Parathyroid adenoma (tissue), 2 donors: ENCODE data around the gene CHID1.

Source experiments
- H2AFZ ChIP-seq: fragments of 300-600 bp; sonication (generic); one replicate; pipeline ENCODE4 v1.7.0; 2017; ENCODE audit warnings: antibody characterized with exemption, mild to moderate bottlenecking
- H3K27ac ChIP-seq: fragments of 300-600 bp; sonication (generic); one replicate; pipeline ENCODE4 v1.7.0; 2017
- H3K27me3 ChIP-seq: fragments of 300-600 bp; sonication (generic); one replicate; pipeline ENCODE4 v1.7.0; 2017; ENCODE audit warnings: low read length; ENCODE audit not compliant: control insufficient read depth, insufficient read depth
- H3K36me3 ChIP-seq: fragments of 300-600 bp; sonication (generic); one replicate; pipeline ENCODE4 v1.7.0; 2017; ENCODE audit warnings: low read length; ENCODE audit not compliant: control insufficient read depth, insufficient read depth
- H3K4me1 ChIP-seq: fragments of 300-600 bp; sonication (generic); one replicate; pipeline ENCODE4 v1.7.0; 2017; ENCODE audit warnings: control low read depth
- H3K4me2 ChIP-seq: fragments of 300-600 bp; sonication (generic); one replicate; pipeline ENCODE4 v1.7.0; 2017; ENCODE audit warnings: low read length
- H3K4me3 ChIP-seq: fragments of 300-600 bp; sonication (generic); one replicate; pipeline ENCODE4 v1.7.0; 2017; ENCODE audit warnings: low read depth, low read length
- H3K79me2 ChIP-seq: fragments of 300-600 bp; sonication (generic); one replicate; pipeline ENCODE4 v1.7.0; 2017; ENCODE audit warnings: control low read depth
- H3K9ac ChIP-seq: fragments of 300-600 bp; sonication (generic); one replicate; pipeline ENCODE4 v1.7.0; 2017; ENCODE audit warnings: mild to moderate bottlenecking
- H3K9me3 ChIP-seq: fragments of 300-600 bp; sonication (generic); one replicate; pipeline ENCODE4 v1.7.0; 2017; ENCODE audit warnings: low read length; ENCODE audit not compliant: control insufficient read depth
- CTCF ChIP-seq: fragments of 300-600 bp; sonication (generic); IDR thresholded peaks from one replicate; pipeline ENCODE4 v1.7.0; 2017; ENCODE audit warnings: antibody characterized with exemption, mild to moderate bottlenecking
- donor health status: primary hyperparathyroidism.

CHID1 gene

DNA sequence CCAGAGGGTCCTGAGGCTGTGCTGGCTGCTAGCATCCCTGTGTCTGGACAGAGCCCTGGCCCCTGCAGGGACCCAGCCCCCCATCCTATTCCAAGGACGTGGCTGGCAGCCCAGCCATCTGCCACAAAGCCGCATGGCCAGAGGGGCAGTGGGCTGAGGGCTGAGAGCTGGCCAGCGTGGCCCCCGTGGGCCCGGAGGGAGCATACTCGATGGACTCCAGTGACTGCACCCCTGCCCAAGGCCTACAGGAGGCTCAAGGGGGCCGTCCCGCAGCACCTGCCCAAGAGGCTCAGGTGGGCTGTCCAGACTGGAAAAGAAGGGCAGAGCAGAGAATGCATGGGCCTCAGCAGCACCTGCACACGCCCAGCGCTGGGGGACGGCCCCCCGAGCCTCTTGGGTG lies 54.8 kb downstream of the CHID1 start:
- H3K79me2 ChIP-seq = no peaks in the 10 kb centered on the region
- no peak overlapping the region for H3K4me2 ChIP-seq
- no peaks in the 10 kb centered on the region for H3K4me1 ChIP-seq
- H3K9me3 ChIP-seq = no peaks in the 10 kb centered on the region
- H3K36me3 ChIP-seq = no peaks in the 10 kb centered on the region
- H3K4me3 ChIP-seq = no peak overlapping the region
- H2AFZ ChIP-seq = no peak overlapping the region
- no peak for TF ChIP-seq CTCF
- H3K9ac ChIP-seq = no peak overlapping the region
- no peaks in the 10 kb centered on the region for H3K27me3 ChIP-seq
- no peak overlapping the region for H3K27ac ChIP-seq

- H3K27ac ChIP-seq = no peak overlapping the region
- no peaks in the 10 kb centered on the region for H3K9me3 ChIP-seq
- no peaks in the 10 kb centered on the region for H3K4me1 ChIP-seq
Observed at GRCh38 chr11:855330-855674, 55.3 kb downstream of the CHID1 start.

GRCh38 chr11:854601-855329 lies 55.8 kb downstream of the CHID1 start:
- Histone ChIP-seq H3K27me3 (no peaks in the 10 kb centered on the region), H3K4me2 (no peak overlapping the region), H3K27ac (no peak overlapping the region), H2AFZ (no peak overlapping the region), H3K4me1 (no peaks in the 10 kb centered on the region), H3K9ac (no peak overlapping the region), H3K79me2 (no peaks in the 10 kb centered on the region), H3K36me3 (no peaks in the 10 kb centered on the region), H3K9me3 (no peaks in the 10 kb centered on the region), H3K4me3 (no peak overlapping the region)
- no peak for TF ChIP-seq CTCF

More at GRCh38 chr11:855330-855674, 55.3 kb downstream of the CHID1 start:
- no peak for TF ChIP-seq CTCF
- no peak overlapping the region for H3K4me3 ChIP-seq
- no peaks in the 10 kb centered on the region for H3K36me3 ChIP-seq
- H3K4me2 ChIP-seq = no peak overlapping the region
- H2AFZ ChIP-seq = no peak overlapping the region
- H3K79me2 ChIP-seq = no peaks in the 10 kb centered on the region
- H3K27me3 ChIP-seq = no peaks in the 10 kb centered on the region
- H3K9ac ChIP-seq = no peak overlapping the region

GRCh38 chr11:853682-854448 lies 56.7 kb downstream of the CHID1 start:
- no peak overlapping the region for H2AFZ ChIP-seq
- TF ChIP-seq CTCF = no peak
- no peaks in the 10 kb centered on the region for H3K9me3 ChIP-seq
- H3K36me3 ChIP-seq = no peaks in the 10 kb centered on the region
- H3K4me2 ChIP-seq = no peak overlapping the region
- H3K4me3 ChIP-seq = no peak overlapping the region
- H3K27ac ChIP-seq = no peak overlapping the region
- H3K4me1 ChIP-seq = no peaks in the 10 kb centered on the region
- H3K9ac ChIP-seq = no peak overlapping the region
- no peaks in the 10 kb centered on the region for H3K79me2 ChIP-seq
- no peaks in the 10 kb centered on the region for H3K27me3 ChIP-seq
